CD4-positive, alpha-beta T cell treated with Interleukin-1 beta for 1 hour (primary cell): ENCODE measurements around the gene TMEM184C.

Experiments
- DNase-seq, 2 donors: peaks; one replicate each; pipeline ENCODE4 v3.0.0-alpha.2; 2020 to 2022

The TMEM184C gene

DNA sequence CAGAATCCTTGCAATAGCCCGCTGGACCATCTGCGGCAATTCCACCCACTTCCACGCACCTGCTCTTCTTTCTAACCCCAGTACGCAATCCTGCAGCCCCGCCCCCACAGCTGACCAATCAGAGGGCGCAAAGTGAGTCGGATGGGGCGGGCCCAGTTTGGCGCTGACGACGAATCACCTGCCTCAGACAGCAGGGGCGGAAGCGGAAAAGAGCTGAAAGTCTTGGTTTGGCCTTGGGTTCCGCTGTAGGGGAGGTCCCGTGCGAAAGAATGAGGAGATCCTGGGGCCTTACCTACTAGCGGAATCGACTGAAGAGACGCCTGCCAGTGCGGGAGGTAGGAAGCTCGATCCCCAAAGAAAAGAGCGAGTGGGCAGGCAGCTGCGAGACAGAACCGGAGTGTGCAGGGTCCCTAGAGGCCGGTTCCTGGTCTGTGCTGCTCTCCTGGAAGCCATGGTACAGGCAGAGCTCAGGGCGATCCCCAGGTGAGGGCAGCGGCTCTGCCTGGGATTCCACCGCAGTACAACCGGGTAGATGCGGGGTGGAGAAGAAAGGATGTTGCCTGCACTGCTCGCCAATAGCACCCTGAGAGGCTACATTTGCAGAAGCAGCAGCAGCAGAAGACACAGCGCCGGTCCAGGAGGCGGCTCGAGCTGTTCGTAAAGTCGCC, at the start of gene TMEM184C:
TMEM184C (plus strand) TSS at position 225 of the 668 bp plus-strand sequence. CDS start 560 bp downstream, outside the sequence.
- peak; percentile 97 to 98 for DNase-seq

DNA sequence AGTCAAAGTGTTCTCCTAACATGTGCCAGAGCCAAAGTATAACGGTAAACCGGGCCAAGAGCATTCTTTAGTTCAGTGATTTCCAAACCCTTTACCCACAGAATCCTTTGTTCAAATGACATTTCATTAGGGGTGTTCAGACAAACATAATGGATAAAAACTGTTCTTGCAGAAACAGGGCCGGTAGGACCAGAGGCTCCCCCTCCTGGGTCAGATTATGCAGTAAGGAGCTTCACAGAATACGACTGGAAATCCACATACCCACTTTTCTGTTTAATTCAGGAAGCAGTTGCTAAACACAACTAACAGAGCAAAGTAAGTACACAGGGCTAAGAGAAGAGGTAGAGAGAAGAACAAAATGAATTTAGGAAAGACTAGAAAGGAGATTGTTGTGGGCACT, 46.6 kb upstream of the TMEM184C start:
- no peak for DNase-seq

DNA sequence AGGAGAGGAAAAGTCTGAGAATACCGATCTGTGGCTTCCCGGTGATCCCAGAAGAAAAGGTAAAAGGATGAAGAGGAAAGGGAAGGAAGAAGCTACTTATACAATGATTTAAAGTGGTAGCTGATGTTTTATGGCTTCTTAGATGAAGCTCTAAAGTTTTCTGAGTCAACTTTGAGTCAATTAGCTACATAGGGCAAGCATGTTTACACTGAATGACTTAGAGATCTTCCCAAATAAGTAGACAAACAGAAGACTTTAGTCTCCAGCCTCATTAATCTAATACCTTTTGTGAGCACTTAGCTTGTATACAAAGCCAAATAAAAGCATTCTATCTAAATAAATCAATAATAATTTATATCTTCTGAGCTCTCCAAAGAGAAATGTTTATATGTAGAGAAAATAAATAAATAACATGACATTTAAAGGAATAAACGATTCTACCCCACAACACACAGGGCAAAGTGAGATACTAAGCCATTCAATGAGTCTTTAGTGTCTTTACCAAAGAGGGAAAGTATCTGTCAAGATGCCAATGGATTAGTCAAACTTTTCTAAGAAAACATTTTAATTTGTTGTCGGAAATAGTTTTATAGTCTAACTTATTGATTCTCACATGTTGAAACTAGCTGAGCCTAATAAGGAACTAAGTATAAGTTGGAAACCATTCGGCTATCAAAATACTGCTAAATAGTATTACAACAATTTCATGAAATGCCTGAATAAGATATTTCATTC, 46.0 kb upstream of the TMEM184C start:
- DNase-seq, result no peak

DNA sequence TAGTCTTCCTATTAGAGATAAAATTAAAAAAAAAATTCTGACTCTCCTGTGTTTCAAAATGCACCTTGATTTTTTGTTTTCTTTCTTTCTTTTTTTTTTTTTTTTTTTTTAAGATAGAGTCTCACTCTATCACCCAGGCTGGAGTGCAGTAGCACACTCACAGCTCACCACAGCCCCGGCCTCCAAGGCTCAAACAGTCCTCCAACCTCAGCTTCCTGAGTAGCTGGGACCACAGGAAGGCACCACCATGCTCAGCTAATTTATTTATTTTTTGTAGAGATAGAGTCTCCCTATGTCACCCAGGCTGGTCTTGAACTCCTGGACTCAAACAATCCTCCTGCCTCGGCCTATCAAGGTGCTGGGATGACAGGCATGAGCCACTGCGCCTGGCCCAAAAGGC, 41.1 kb upstream of the TMEM184C start:
- DNase-seq, result no peak

DNA sequence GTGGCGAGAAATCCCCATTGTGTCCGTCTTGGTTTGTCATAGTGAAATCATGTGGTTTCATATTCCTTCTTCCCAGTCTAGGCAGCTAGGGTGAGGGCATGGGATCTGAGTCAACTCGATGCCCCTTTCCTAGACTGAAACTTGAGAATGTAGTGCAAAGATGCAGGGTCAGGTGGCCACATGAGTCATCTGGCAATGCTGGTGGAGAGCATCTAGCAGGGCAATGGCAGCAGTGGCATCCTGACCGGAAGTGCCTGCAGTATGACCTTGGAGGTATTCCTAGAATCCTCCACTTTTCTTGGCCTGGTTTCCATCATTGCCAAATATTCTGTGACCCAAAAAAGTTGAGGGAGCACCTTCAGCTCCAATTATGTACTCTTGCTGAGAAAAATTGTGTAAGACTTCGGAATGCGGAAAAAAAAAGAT, 39.1 kb upstream of the TMEM184C start:
- DNase-seq, result no peak

DNA sequence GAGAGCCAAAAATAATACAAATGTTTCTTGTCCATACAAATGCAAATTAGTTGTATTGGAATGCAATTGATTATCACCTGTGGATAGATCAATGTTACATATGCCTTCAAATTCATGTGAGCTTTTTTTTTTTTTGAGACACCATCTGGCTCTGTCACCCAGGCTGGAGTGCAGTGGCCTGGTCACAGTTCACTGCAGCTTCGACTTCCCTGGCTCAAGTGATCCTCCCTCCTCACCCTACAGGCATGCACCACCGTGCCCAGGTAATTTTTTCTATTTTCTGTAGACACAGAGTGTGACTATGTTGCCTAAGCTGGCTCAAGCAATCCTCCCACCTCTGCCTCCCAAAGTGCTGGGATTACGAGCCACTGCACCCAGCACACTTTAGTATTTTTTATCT, 38.6 kb upstream of the TMEM184C start:
- no peak for DNase-seq

DNA sequence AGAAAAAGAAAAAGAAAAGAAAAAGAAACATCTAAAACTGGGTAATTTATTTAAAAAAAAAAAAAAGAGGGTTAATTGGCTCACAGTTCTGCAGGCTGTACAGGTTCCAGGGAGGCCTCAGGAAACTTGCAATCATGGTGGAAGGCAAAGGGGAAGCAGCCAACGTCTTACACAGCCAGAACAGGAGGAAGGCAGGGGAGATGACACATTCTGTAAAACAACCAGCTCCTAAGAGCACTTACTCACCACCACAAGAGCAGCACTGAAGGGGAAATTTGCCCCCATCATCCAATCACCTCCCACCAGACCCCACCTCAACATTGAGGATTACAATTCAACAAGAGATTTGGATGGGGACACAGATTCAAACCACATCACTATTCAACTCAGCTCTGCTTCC, 36.8 kb upstream of the TMEM184C start:
- no peak for DNase-seq

DNA sequence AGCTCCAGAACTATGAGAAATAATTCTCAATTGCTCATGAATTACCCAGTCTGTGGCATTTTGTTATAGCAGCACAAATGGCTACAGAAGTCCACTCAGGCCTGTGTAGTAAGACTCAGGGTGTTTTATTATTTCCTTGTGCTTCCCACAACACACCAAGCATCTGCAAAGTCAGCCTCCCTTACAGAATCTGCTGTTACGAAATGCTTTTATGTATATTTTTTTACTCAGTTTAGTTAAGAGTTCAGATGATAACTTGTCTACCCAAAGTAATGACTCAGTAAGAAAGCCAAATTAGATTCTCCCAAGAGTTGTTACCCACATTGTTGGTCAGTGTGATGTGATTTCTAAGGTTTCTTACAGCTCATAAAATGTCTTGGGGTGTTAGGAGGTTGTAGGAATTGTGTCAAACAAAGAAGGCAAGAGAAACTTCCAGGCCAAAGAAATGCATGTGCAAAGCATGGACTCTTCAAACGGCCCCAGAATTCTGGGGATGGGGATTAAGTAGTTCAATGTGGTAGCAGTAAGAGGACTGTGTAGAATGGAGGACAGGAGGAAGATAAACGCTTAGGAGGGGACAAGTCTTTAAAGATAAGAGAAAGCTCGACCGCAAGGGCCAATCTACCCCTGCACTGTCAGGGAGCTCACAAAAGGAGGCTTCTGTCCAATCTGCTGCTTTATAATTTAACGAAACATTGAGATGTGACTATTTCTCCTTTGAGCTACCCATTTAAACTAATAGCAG, 35.4 kb upstream of the TMEM184C start:
- no peak for DNase-seq

DNA sequence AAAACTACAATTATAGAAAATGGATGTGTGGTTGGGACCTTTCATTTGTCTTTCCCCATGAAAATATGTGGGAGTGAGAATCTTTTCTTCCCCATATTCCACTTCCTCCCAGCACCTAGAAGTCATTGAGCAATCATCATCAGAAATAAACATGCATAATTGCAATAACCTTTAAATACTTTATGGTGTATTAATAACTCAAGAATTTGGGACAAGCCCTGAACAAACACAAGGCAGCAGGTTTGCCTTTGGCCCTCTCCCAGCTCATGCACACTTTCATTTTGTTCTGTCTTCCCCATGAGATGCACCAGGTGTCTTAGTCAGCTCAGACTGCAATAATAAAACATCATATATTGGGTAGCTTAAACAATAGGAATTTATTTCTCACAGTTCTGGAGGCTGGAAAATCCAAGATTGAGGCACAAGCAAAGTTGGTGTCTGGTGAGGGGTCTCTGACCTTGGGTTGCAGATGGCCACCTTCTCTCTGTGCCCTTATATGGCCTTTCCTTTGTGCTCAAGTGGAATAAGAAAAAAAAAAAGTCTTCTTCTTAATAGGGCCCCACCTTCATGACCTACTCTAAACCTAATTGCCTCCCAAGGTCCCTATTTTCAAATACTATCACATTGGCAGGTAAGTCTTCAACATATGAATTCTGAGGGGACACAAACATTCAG, 34.7 kb upstream of the TMEM184C start:
- DNase-seq, result no peak

DNA sequence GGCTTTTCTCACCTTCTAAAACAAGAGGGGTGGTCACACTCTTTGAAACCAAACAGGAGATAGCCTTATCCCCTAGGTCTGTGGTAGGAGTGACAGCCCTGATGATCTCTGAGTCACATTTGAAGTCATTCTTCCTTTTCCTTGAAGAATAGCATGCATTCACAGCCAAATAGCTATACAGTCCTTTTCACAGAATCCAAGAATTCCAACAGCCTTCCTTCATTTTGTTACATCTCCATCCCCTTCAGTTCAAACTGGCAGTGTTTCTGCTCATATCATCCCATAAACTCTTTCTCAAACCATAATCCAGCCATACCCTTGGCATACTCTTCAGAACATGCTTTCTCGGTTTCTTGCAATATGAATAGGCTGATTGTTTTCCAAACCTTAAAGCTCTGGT, 33.3 kb upstream of the TMEM184C start:
- no peak for DNase-seq

DNA sequence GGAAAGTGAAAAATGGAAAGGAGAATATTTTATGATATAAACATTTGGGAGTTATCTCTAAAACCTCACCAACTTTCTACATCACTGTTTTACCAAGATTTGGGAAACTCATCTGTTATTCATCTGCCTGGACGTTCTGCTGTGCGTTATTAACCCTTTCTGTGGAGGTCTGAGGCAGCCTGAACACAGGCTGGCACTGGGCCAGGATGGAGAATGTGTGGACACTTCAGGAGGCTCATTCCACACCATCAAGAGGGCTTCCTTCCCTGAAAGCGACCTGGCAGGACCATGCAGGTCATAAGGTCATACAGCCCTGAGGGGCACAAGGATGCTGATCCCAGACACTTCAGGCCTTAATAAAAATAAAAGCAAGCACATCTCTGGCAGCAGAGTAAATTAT, 31.2 kb upstream of the TMEM184C start:
- DNase-seq, result no peak

DNA sequence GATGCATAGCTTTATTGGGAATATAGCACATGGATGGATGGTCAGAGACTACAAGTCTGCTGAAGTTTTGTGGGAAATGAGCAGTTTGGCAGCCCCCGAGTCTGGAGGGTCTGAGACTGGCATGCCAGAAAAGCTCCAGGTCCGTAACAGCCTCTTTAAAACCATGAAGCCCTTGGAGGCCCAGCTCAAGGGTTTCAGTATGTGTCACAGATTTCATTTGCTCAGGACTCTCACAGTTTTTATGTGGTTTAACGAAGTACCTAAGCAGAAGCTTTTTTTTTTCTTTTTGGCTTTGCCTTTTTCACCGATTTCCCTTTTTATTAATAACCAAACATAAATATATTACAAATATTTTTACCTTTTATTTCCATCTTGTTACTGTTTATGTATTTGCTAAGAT, 30.6 kb upstream of the TMEM184C start:
- DNase-seq, result no peak

DNA sequence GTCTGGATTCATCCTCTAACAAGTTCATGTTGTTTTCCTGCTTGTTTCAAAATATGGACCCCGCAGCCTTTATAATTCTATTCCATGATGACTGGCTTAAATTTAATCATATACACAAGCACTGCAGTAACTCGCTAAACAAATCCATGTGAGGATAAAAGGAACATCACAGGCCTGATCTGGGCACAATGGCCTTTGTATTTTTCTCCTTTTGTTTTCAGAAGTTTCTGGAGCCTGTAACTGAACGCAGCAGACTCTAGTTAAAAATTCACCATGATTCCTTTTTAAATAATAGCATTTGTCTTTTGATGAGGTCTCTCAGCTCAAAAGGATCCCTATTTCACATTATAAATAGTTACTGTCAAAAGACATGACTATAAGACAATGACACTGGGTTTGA, 30.2 kb upstream of the TMEM184C start:
- DNase-seq, result no peak

DNA sequence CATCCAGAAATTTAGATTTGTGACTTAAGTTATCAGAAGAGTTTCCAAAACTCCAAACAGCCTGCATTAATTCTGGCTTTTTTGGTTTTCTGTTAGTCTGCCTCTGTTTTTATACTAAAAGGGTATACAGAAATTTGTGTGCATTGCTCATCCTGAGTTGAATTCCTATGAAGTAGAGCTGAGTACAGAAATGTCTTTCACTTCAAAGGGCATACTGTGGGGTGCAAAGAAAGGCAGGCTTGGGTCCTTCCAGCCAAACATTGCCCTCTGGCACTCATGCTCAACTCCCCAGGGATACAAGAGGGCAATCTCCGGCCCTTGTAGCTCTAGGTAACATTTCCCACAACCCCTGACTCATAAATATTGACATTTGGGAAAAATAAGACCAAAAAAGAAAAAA, 27.6 kb upstream of the TMEM184C start:
- DNase-seq, result no peak

DNA sequence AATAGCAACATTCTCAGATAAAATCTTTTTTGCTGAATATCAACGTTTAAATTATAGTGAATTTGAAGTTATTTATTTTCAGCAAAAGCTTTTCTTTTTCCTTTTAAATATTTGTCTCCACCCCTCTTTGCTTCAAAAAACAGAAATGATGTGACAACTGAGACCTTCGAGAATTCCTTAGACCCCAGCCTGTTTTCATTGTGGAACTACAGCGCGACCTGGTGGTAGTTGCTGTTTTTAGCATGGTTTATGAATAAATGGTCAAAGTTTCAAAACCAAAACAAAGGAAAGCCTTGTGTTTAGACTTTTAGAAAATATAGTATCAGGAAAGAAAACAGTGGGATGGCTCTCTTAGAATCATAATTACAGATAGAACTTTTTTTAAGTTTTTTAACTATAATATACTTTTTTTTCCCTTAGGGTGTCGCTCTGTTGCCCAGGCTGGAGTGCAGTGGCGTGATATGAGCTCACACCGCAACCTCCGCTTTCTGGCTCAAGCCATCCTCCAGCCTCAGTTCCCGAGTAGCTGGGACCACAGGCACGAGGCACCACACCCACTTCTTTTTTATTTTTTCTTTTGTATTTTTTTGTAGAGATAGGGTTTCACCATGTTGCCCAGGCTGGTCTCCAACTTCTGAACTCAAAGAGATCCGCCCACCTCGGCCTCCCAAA, 26.8 kb upstream of the TMEM184C start:
- peak; percentile 7 to 29 for DNase-seq

DNA sequence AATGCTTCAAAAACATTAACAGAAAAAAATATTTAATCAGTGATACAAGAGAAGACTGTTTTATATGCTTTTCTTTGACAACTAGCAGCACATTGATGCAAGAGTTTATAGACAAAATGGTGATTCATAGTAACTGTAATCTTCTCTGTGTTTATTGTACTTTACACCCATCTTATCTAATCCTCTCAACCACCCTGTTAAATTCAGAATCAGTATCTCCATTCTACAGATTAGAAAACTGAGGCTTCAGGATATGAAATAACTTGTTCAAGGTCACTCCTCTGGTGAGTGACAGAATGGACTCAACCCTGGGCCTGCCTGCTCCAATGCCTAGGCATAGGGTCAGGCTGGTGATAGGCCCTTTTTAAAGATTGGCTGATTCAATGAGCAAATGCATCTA, 26.1 kb upstream of the TMEM184C start:
- DNase-seq, result no peak

DNA sequence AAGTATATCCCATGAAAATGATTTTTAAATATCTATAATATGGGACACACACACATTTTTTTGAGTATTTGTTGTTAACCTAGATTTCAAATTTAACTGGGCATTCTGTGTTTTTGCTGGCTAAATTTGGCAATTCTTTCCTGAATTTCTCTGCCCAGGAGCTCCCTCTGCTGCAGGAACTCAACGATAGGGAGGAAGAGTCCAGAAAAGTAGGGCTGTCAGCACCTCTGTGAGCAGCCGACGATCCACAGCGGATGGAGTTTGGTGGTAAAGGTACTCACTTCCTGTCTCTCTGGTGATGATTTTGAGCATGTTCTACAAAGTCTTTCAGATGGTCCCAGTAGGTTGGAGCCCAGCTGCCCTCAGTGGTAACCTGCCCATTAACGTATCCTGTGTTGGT, 23.1 kb upstream of the TMEM184C start:
- DNase-seq, result no peak

DNA sequence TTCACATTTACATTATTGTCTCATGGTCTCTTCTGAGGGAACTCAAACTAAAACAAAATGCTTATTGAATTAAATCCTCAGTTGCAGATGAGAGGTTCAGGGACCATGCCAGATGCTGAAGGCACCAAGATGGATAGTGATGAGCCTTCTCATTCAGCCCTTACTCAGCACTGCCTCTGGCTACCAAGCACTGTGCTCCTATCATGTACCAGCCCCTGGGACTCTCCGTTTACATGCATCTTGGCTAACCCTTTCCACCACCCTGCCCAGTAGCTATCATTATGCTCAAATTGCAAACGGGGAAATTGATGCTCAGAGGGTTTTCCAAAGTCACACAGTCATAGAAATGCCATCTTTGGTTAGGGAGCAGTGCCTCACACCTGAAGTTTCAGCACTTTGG, 22.6 kb upstream of the TMEM184C start:
- no peak for DNase-seq

DNA sequence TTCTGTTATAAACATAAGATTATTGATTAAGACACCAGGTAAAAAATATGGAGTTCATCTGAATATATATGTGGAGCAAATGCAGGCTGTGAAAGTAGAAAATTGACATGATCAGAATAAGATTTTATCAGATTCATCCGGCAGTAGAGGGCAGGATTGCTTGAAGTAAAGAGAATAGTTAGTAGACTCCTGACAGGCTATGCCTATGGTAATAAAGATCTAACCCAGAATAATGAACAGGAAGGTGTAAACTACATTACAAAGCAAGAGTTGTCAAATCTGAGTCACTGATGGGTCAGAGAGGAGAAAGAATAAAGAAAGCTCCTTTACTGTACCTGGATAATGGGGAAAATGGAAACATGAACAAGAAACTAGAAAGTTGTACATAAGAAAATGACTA, 20.8 kb upstream of the TMEM184C start:
- DNase-seq, result no peak

DNA sequence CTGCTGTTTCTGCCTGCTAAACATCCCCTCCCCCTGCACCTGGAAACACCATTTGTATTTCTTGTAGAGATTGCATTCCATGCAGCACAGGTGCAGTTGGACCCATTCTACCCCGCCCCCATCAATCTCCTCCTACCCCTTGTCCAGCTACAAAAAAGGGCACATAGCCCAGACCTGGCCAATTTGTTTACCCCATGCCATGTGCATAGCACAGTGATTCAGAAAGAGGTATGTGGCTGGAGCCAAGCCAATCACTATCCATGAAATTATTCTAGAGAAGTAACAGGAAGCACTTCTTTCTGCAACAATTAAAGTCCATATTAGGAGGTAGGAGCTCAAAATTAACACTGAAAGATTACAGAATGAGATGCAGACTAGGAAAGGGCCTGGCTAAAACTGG, 20.2 kb upstream of the TMEM184C start:
- DNase-seq, result no peak

DNA sequence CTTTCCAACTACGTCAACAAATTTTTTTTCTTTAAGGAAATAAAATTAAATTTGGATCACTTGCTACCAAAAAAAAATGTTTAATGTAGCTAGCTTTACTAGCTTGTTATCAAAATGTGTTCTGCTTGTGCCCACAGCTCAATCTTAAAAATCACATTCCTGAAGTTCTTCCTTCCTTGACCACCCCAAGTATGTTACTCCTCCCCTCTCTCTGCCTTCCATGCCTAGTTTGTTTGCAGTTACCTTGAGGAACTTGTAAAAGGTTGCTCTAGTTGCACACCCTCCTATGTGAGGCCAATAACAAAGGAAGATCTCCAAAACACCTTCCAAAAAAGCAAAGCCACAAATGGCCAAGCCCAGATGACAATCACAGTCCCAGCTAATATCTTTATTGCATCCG, 19.6 kb upstream of the TMEM184C start:
- no peak for DNase-seq

DNA sequence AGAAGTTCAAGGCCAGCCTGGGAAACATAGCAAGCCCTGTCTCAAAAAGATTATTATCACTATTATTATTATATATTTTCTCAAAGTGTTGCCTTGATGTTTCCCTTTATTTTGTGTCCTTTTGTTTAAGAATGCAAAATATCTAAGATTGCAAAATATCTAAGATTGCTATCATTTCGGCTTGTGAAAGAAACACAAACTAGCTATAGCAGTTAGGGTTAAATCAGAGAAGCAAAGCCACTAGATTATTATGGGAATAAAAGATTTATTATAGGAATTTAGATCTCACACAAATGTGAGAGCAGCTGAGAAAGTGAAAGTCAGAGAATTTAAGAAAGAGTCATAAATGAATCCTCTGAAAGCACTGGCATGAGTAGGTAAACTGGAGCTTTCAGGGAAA, 18.0 kb upstream of the TMEM184C start:
- DNase-seq, result no peak

DNA sequence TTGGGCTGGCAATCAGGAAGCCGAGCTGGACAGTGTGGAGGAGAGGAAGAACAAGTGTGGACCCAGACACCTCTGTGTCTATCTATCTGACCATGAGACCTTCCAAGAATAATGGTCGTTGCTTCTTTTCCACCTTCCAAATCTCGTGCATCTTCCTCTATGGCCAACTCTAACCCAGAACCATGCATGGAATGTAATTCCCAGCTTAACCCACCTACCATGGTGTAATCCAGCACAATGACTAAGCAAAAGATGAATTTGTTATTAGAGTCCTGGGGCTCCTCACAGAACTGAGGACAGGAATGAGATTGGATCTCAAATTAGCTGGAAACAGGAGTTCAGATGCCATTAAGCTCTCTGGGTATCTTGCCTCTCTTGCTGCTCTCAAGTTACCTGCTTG, 17.4 kb upstream of the TMEM184C start:
- no peak for DNase-seq
